Measurements from ENCODE around the gene PSMD1. TPM values are rescaled to one million over a fixed set of nuclear protein-coding genes. Genes with fewer than 3 reads are reported as not detected.
A peak's percentile ranks its signal among the peaks of the same experiment; 100 is the strongest.

Gene PSMD1
- total RNA-seq, 1 donor from 2014 or later, result 59.0 TPM

DNA sequence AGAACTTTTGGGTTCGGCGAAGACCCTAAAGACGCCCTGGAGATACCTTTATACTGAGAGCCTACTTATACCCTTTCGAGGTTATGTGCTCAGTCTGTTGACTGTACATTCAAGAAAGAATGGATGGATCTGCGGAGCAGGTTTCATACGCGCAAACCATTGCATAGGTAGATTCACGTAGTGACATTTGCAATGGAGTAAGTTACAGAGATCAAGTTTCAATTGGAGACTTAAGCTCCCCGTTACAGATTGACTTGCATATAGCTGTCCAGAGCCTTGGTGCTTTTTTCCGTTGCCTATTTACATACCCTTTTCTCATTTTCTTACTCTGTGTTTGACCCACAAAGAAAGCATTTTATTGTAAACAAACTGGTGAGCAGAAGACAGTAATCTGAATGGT is 923 bp downstream of the PSMD1 start:
- ATAC-seq, result no peak
- no peak overlapping the region for H3K27ac ChIP-seq
- TF ChIP-seq, protein P1, sequence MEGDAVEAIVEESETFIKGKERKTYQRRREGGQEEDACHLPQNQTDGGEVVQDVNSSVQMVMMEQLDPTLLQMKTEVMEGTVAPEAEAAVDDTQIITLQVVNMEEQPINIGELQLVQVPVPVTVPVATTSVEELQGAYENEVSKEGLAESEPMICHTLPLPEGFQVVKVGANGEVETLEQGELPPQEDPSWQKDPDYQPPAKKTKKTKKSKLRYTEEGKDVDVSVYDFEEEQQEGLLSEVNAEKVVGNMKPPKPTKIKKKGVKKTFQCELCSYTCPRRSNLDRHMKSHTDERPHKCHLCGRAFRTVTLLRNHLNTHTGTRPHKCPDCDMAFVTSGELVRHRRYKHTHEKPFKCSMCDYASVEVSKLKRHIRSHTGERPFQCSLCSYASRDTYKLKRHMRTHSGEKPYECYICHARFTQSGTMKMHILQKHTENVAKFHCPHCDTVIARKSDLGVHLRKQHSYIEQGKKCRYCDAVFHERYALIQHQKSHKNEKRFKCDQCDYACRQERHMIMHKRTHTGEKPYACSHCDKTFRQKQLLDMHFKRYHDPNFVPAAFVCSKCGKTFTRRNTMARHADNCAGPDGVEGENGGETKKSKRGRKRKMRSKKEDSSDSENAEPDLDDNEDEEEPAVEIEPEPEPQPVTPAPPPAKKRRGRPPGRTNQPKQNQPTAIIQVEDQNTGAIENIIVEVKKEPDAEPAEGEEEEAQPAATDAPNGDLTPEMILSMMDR (IDR thresholded peaks at IDR 0.05), result no peak

DNA sequence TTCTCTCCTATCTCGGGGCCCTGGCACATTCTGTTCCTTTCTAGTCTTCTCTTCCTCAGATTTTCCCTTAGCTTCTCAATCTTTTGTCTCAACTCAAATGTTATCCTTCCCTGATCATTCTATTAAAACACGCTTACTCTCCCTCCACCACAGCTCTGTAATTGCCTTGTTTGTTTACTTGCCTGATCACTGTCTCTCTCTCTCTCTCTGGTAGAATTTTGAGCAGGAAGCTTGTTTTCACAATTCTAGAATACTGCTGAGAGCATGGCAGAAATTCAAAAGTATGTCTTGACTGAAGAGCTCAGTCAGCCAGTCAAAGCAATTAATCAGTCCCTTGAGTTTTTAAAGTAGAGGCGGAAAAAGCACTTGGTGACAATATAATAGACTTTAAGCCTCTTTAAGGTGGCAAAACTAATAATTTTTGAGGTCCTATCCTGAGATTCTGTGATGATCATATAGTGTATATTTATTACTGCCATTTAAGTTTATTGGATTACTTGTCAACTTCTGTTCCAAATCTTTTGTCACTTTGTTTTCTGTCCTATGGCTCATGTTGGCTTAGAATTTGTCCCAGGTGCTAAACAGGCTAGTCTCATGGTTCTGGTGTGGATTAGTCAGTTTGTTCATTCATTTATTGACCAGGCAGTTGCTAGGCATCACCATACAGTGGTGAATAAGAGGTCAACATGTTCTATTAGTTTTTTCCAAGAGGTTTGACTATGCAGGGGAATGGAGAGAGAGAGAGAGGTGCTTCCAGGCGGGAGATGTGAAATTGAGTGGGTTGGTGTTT is 2.3 kb downstream of the PSMD1 start:
- peaks cover 28% of the 10 kb centered on the region for H3K36me3 ChIP-seq
- peaks cover 28% of the 10 kb centered on the region for H3K4me1 ChIP-seq
- DNase-seq, result no peak
- TF ChIP-seq, protein P1 (IDR thresholded peaks at IDR 0.05), result no peak
- no peaks in the 10 kb centered on the region for H3K9me3 ChIP-seq
- intact Hi-C loops (cut with DNase I), result no loop called here
- H3K27ac ChIP-seq, result no peak overlapping the region
- no peak overlapping the region for H3K4me3 ChIP-seq
- H3K27me3 ChIP-seq, result no peaks in the 10 kb centered on the region
- ATAC-seq, result no peak

More for the DNA sequence above, 923 bp downstream of the PSMD1 start:
- H3K36me3 ChIP-seq, result peaks cover 15% of the 10 kb centered on the region
- H3K4me3 ChIP-seq, result peak overlapping the region; percentile 90
- peaks cover 28% of the 10 kb centered on the region for H3K4me1 ChIP-seq
- no peaks in the 10 kb centered on the region for H3K9me3 ChIP-seq
- no peaks in the 10 kb centered on the region for H3K27me3 ChIP-seq
- intact Hi-C loops (cut with DNase I), result no loop called here
- no peak for DNase-seq

DNA sequence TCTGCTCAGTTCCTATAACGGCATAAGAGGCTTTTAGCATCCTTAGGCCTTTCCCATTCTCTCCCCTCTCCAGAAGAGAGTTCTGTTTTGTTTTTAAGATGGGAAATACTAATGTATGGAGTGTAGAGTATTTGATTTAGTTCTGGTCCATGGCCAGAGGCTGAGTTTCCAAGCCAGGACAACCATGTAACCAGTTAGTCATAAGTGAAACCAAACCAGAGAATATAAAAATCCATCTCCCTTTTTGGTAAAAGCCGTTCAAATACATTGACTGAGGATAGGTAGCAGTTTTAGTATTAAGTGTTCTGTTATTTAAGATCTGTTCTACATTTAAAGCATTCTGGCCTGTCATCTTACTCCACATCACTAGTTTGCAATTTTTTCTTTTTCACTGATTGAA is 3.1 kb downstream of the PSMD1 start:
- Histone ChIP-seq H3K4me1 (peaks cover 28% of the 10 kb centered on the region), H3K27ac (no peak overlapping the region), H3K4me3 (no peak overlapping the region), H3K27me3 (no peaks in the 10 kb centered on the region), H3K36me3 (peaks cover 36% of the 10 kb centered on the region), H3K9me3 (no peaks in the 10 kb centered on the region)
- TF ChIP-seq, protein P1 (IDR thresholded peaks at IDR 0.05), result no peak
- DNase-seq (no peak), ATAC-seq (no peak)
- intact Hi-C loops (cut with DNase I), result no loop called here

DNA sequence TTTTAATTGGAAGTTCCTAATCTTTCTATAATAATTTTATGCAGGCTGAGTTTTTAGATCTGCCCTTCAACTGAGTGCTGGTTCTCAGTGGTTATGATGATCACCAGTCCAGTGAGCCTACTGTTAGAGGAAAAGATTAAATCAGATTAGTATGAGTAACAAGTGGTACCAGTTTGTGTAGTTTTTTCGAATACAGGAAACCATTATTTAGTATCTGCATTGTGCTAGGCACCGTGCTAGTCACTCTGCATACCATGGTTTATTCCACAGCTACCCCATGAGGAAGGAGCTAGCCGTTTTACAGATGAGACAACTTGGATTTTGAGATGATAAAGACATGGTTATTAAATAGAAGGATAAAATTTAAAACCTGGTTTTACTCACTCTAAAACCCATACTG is 6.1 kb downstream of the PSMD1 start:
- DNase-seq (no peak), ATAC-seq (no peak)
- no peak overlapping the region for H3K27ac ChIP-seq
- H3K36me3 ChIP-seq, result peaks cover 63% of the 10 kb centered on the region
- TF ChIP-seq, protein P1 (IDR thresholded peaks at IDR 0.05), result no peak
- intact Hi-C loops (cut with DNase I), result no loop called here
- H3K9me3 ChIP-seq, result no peaks in the 10 kb centered on the region
- H3K4me1 ChIP-seq, result peaks cover 25% of the 10 kb centered on the region
- no peak overlapping the region for H3K4me3 ChIP-seq
- H3K27me3 ChIP-seq, result no peaks in the 10 kb centered on the region

DNA sequence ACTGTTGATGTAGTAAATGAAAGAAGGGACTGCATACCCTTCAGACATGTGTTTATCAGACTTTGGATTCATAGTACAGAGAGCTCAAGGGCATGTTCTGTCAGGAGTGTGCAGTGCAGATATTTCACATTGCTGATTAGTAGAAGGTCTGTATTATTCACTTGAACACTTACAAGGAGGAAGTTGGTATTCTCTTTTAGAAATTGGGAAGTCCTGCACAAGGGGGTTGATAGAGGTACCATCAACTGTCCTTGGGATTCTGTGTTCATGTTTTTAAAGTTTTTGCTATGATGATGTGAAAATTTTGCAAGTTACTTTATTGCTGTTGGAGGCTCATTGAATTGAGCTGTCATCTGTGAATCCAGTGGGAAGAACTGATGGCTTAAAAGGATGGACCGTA is 6.7 kb downstream of the PSMD1 start:
- peaks cover 19% of the 10 kb centered on the region for H3K4me1 ChIP-seq
- ATAC-seq (no peak), DNase-seq (no peak)
- H3K9me3 ChIP-seq, result no peaks in the 10 kb centered on the region
- intact Hi-C loops (cut with DNase I), result no loop called here
- TF ChIP-seq, protein P1 (IDR thresholded peaks at IDR 0.05), result no peak
- H3K27me3 ChIP-seq, result no peaks in the 10 kb centered on the region
- no peak overlapping the region for H3K27ac ChIP-seq
- peaks cover 69% of the 10 kb centered on the region for H3K36me3 ChIP-seq
- no peak overlapping the region for H3K4me3 ChIP-seq

Measured in upper lobe of right lung (tissue), 1 donor.